GM21528 (cell line): ENCODE data around the gene KDM2B.

Experiments
- ATAC-seq: cut with Tn5 transposase; IDR thresholded peaks from one replicate; pipeline ENCODE4 v1.9.1; 2021; ENCODE audit warnings: mild to moderate bottlenecking, moderate library complexity; ENCODE audit not compliant: unreplicated experiment, low FRiP score

The KDM2B gene

DNA sequence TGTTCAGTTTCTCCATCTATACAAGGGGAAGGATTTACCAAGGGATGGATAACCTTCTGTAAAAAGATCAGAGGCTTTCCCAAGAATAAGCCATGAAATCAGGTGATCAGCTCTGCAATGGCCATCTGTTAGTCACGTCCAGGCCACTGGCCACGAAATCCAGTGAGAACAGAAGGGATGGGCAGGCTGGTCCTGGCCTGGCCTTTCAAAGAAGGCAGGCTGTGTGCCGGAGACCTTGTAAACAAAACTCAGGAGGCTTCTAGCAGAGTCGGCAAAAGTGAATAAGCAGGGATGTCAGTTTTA is 112.4 kb downstream of the KDM2B start:
- no peak for ATAC-seq

GRCh38 chr12:121467638-121468498 is 113.0 kb downstream of the KDM2B start:
- peak; percentile 24 for ATAC-seq

DNA sequence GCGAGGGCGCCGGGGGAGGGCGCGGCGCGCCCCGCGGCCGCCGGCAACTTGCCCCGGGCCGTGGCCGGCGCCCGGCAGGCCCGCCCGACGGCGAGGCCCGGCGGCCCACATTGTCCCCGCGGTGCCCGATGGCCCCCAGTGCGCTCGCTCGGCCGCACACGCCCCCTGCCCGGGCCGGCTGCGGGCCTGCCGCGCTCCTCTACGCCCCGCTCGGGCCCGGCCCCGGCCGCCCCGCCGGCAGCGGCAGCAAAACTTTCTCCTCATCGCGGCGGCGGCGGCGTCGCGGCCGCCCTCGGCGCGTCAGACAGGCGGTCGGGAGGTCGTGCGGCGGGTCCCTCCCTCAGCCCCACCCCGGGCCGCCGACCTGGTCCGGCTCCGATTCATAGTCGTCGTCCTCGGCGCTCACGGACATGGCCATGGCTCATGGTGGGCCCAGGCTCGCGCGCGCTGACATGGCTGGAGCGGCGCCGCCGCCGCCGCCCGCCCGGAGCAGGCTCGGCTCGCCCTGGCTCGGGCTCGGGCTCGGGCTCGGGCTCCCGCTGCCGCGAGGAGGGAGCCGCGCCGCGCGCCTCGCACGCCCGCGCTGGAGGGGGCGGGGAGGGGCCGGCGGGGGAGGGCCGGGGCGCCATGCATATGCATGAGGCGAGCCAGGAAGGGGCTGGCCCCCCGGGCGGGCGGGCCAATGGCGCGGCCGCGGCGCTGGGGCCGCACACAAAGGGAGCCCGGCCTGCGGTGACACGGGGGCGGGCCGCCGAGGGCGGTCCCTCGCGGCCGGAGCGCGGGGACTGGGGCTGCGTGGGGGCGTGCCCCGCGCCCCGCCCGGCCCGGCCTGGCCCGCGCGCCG is 113.8 kb downstream of the KDM2B start:
- peak; percentile 80 for ATAC-seq

GRCh38 chr12:121465921-121466793 is 114.7 kb downstream of the KDM2B start:
- peak; percentile 19 for ATAC-seq

DNA sequence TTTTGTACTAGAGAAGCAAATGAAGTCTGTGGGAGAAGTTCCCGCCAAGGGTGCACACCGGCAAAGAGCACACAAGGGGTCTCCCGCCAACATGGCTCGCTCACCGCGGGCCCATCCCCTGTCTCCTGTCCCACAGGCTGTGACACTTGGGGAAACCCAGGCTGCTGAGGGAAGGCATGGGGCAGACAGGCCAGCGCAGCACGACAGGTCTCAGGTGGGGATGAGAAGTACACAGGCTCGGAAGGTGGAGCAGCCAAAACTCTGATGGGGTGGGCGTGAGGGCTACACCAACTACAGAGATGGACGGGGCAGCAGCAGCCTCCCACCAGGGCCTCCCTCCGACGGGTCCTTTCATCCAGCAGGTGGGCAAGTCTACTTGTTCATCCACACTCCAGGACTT is 116.5 kb downstream of the KDM2B start:
- ATAC-seq = no peak

GRCh38 chr12:121461048-121461447 is 119.8 kb downstream of the KDM2B start:
- no peak for ATAC-seq

GRCh38 chr12:121456551-121456950 is 124.3 kb downstream of the KDM2B start:
- ATAC-seq = no peak

GRCh38 chr12:121455766-121456420 is 124.9 kb downstream of the KDM2B start:
- no peak for ATAC-seq

GRCh38 chr12:121454921-121455320 is 125.9 kb downstream of the KDM2B start:
- no peak for ATAC-seq

GRCh38 chr12:121453629-121454028 is 127.2 kb downstream of the KDM2B start:
- no peak for ATAC-seq

- no peak for ATAC-seq
These were observed 127.8 kb downstream of the KDM2B start for GRCh38 chr12:121452985-121453360.

- no peak for ATAC-seq
These were observed 128.4 kb downstream of the KDM2B start for GRCh38 chr12:121452340-121452984.

DNA sequence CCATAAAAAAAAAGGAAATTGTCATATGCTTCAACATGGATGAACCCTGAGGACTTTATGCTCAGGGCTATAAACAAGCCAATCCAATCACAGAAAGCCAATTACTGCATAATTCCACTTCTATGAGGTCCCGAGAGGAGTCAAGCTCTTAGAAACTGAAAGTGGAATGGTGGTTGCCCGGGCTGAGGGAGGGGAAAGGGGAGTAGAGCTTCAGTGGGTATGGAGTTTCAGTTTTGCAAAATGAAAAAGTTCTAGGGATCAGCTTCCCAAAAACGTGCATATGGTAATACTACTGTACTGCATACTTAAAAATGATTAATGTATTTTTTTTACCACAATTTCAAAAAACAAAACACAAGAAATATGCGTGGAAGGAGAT is 128.9 kb downstream of the KDM2B start:
- no peak for ATAC-seq

DNA sequence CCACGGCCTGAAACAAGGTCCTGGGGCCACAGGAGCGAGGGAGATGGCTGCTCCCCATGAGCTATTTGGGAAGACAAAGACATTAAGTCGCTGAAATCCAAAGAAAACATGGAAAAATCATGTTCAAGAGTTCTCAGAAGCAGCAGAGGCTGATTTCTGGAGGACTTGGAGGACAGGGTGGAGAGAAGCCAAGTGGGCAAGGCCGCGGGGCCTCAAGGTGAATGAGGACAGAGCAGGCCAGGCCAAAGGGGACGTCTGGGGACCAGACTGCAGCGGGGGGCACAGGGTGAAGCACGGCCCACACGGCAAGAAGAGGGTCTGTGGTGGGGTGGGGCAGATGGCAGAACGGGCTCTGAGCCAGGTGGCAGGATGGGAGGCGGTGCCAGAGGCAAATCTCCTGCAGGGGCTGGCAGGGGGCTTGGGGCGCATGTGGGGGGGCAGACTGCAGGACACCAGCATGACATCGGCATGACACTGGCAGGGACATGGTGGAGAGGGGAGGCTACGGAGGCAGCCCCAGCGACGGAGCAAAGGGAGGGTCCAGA is 132.0 kb downstream of the KDM2B start:
- ATAC-seq = no peak

GRCh38 chr12:121446750-121447149 is 134.1 kb downstream of the KDM2B start:
- no peak for ATAC-seq

DNA sequence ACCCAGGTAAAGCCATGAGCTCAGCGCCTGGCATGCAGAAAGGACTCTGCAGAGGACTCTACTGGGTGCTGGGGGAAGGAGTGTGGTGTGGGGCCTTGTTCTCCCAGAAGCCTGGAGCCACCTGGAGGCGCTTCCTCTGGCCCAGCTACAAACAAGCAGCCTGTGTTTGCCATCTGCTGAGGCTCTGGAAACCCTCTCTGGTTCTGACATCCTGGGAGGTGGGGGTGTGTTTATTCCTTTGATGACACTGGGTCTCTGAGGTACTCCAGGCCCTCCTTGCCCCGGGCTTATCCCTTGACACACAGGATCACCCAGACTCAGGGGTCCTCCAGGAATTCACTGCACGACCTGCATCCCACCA is 136.0 kb downstream of the KDM2B start:
- ATAC-seq = no peak

- no peak for ATAC-seq
These were observed 136.6 kb downstream of the KDM2B start for GRCh38 chr12:121443911-121444841.

DNA sequence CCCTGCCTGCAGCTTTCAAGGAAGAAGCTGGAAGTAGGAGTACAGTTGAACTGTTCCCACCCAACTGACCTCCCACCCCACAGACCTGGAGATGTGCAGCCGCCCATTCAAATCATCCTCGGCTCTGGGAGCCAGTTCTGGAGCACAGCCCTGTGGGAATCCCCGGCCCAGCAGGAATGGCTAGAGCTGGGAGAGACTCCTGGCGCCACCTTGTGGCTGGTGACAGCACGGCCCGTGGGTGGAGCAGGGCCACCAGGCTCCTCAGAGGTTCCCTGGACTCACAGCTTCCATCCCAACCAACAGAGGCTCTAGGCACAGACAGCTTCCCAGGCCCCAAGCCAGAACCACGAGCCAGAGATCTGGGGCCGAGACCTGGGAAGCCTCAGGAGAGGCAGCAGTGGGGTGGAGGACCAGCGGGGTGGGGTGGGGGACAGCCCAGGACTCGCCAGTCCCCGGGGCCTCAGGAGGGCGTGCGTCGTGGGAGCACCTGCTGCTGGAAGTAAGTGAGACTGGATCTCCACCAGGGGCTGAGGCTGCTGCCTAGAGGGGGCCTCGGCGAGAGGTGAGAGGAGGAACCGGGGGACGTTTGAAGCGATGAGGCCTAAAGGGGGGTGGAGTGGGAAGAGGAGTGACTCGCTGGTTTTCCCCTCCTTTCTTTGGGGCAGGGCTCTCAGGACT is 137.5 kb downstream of the KDM2B start:
- no peak for ATAC-seq
